Measurements from ENCODE around the gene FIBP. TPM values are rescaled to one million over a fixed set of nuclear protein-coding genes. Genes with fewer than 3 reads are reported as not detected.

FIBP gene
- total RNA-seq, 1 donor from 2014 or later = 67.4 TPM

GRCh38 chr11:65903715-65904114 lies 15.4 kb upstream of the FIBP start:
- Mint-ChIP-seq H3K4me1 (ENCODE audit: low read depth, unreplicated experiment) (peaks cover 31% of the 10 kb centered on the region), H3K27ac (ENCODE audit: unreplicated experiment) (peak overlapping the region; percentile 86), H3K4me3 (ENCODE audit: unreplicated experiment) (peak overlapping the region; percentile 4), H3K36me3 (ENCODE audit: low read depth, unreplicated experiment) (no peaks in the 10 kb centered on the region), H3K9me3 (ENCODE audit: unreplicated experiment) (no peaks in the 10 kb centered on the region), H3K27me3 (ENCODE audit: low read depth, unreplicated experiment) (no peaks in the 10 kb centered on the region)
- FAIRE-seq (no peak), DNase-seq (ENCODE audit: low read depth) (no peak)
- Histone ChIP-seq H3K27ac (ENCODE audit: low read depth, low read length) (peak overlapping the region; percentile 82), H3K36me3 (ENCODE audit: insufficient read depth, low read length) (no peaks in the 10 kb centered on the region), H3K27me3 (ENCODE audit: insufficient read depth, low read length) (no peaks in the 10 kb centered on the region), H3K9me3 (ENCODE audit: insufficient read depth, low read depth, low read length) (no peaks in the 10 kb centered on the region), H3K4me3 (ENCODE audit: insufficient read depth, low read depth, low read length) (no peak overlapping the region), H3K79me2 (ENCODE audit: insufficient read depth, low read length) (peaks cover 23% of the 10 kb centered on the region), H3K9ac (ENCODE audit: low read length) (peak overlapping the region; percentile 57), H4K20me1 (ENCODE audit: insufficient read depth, low read length) (peaks cover 9% of the 10 kb centered on the region), H3K4me2 (ENCODE audit: low read length) (peak overlapping the region; percentile 74), H3K4me1 (ENCODE audit: insufficient read depth, low read length) (peaks cover 30% of the 10 kb centered on the region), H2AFZ (ENCODE audit: low read depth, low read length) (no peak overlapping the region)
- no peak for TF ChIP-seq EZH2 (IDR thresholded peaks at IDR 0.05; ENCODE audit: insufficient read depth, low read length)
- TF ChIP-seq CTCF (IDR thresholded peaks at IDR 0.05; ENCODE audit: insufficient read depth, low read depth, low read length) = no peak

GRCh38 chr11:65903068-65903481 lies 14.8 kb upstream of the FIBP start:
- no peaks in the 10 kb centered on the region for H3K36me3 ChIP-seq (ENCODE audit: insufficient read depth, low read length)
- H3K27ac Mint-ChIP-seq (ENCODE audit: unreplicated experiment) = peak overlapping the region; percentile 86
- H2AFZ ChIP-seq (ENCODE audit: low read depth, low read length) = no peak overlapping the region
- H3K27me3 Mint-ChIP-seq (ENCODE audit: low read depth, unreplicated experiment) = no peaks in the 10 kb centered on the region
- H4K20me1 ChIP-seq (ENCODE audit: insufficient read depth, low read length) = peaks cover 16% of the 10 kb centered on the region
- no peaks in the 10 kb centered on the region for H3K36me3 Mint-ChIP-seq (ENCODE audit: low read depth, unreplicated experiment)
- no peaks in the 10 kb centered on the region for H3K27me3 ChIP-seq (ENCODE audit: insufficient read depth, low read length)
- TF ChIP-seq CTCF (IDR thresholded peaks at IDR 0.05; ENCODE audit: insufficient read depth, low read depth, low read length) (no peak), EZH2 (IDR thresholded peaks at IDR 0.05; ENCODE audit: insufficient read depth, low read length) (no peak)
- no peak overlapping the region for H3K4me3 ChIP-seq (ENCODE audit: insufficient read depth, low read depth, low read length)
- no peaks in the 10 kb centered on the region for H3K9me3 ChIP-seq (ENCODE audit: insufficient read depth, low read depth, low read length)
- DNase-seq (ENCODE audit: low read depth) (peak; percentile 86), FAIRE-seq (no peak)
- peak overlapping the region; percentile 74 for H3K4me2 ChIP-seq (ENCODE audit: low read length)
- peak overlapping the region; percentile 9 for H3K4me3 Mint-ChIP-seq (ENCODE audit: unreplicated experiment)
- H3K4me1 Mint-ChIP-seq (ENCODE audit: low read depth, unreplicated experiment) = peaks cover 31% of the 10 kb centered on the region
- H3K9me3 Mint-ChIP-seq (ENCODE audit: unreplicated experiment) = no peaks in the 10 kb centered on the region
- peaks cover 29% of the 10 kb centered on the region for H3K79me2 ChIP-seq (ENCODE audit: insufficient read depth, low read length)
- peak overlapping the region; percentile 82 for H3K27ac ChIP-seq (ENCODE audit: low read depth, low read length)
- peaks cover 36% of the 10 kb centered on the region for H3K4me1 ChIP-seq (ENCODE audit: insufficient read depth, low read length)
- peak overlapping the region; percentile 57 for H3K9ac ChIP-seq (ENCODE audit: low read length)

- Mint-ChIP-seq H3K36me3 (ENCODE audit: low read depth, unreplicated experiment) (peaks cover 3% of the 10 kb centered on the region), H3K4me3 (ENCODE audit: unreplicated experiment) (peak overlapping the region; percentile 76), H3K9me3 (ENCODE audit: unreplicated experiment) (no peaks in the 10 kb centered on the region), H3K27ac (ENCODE audit: unreplicated experiment) (peak overlapping the region; percentile 77), H3K4me1 (ENCODE audit: low read depth, unreplicated experiment) (peaks cover 34% of the 10 kb centered on the region), H3K27me3 (ENCODE audit: low read depth, unreplicated experiment) (no peaks in the 10 kb centered on the region)
- peaks cover 13% of the 10 kb centered on the region for H3K36me3 ChIP-seq (ENCODE audit: insufficient read depth, low read length)
- no peak overlapping the region for H2AFZ ChIP-seq (ENCODE audit: low read depth, low read length)
- FAIRE-seq (no peak), DNase-seq (ENCODE audit: low read depth) (no peak)
- H3K4me1 ChIP-seq (ENCODE audit: insufficient read depth, low read length) = peaks cover 48% of the 10 kb centered on the region
- H3K79me2 ChIP-seq (ENCODE audit: insufficient read depth, low read length) = peaks cover 51% of the 10 kb centered on the region
- peaks cover 36% of the 10 kb centered on the region for H4K20me1 ChIP-seq (ENCODE audit: insufficient read depth, low read length)
- H3K27ac ChIP-seq (ENCODE audit: low read depth, low read length) = peak overlapping the region; percentile 67
- no peaks in the 10 kb centered on the region for H3K27me3 ChIP-seq (ENCODE audit: insufficient read depth, low read length)
- no peaks in the 10 kb centered on the region for H3K9me3 ChIP-seq (ENCODE audit: insufficient read depth, low read depth, low read length)
- TF ChIP-seq EZH2 (IDR thresholded peaks at IDR 0.05; ENCODE audit: insufficient read depth, low read length) (no peak), CTCF (IDR thresholded peaks at IDR 0.05; ENCODE audit: insufficient read depth, low read depth, low read length) (no peak)
- peak overlapping the region; percentile 28 for H3K9ac ChIP-seq (ENCODE audit: low read length)
- peak overlapping the region; percentile 89 for H3K4me2 ChIP-seq (ENCODE audit: low read length)
- peak overlapping the region; percentile 19 for H3K4me3 ChIP-seq (ENCODE audit: insufficient read depth, low read depth, low read length)
Measured at GRCh38 chr11:65900899-65901180, 12.6 kb upstream of the FIBP start.
